OCI-LY3 (cell line): ENCODE data around the gene EEF1AKMT3.

Source experiments
- H2AFZ ChIP-seq: fragments of 200-600, 300-600 bp; shearing (Covaris generic); 2 replicates; pipeline ENCODE4 v1.6.0; 2014; ENCODE audit warnings: antibody characterized with exemption, low read depth, low read length
- H3K27ac ChIP-seq: fragments of 200-600, 300-600 bp; sonication (generic); 2 replicates; pipeline ENCODE4 v1.5.1; 2014; ENCODE audit warnings: mild to moderate bottlenecking, low read length, moderate library complexity, mixed read lengths
- H3K27me3 ChIP-seq: fragments of 200-600, 300-600 bp; sonication (generic); 2 replicates; pipeline ENCODE4 v1.6.1; 2014; ENCODE audit warnings: low read depth, low read length, mixed read lengths
- H3K36me3 ChIP-seq: fragments of 200-600, 300-600 bp; sonication (generic); replicated peaks from 2 replicates; pipeline ENCODE3; 2014; ENCODE audit warnings: low read depth, low read length, mixed read lengths
- H3K4me1 ChIP-seq: fragments of 300-600, 200-600 bp; sonication (generic); 2 replicates; pipeline ENCODE4 v1.6.1; 2014; ENCODE audit warnings: low read length, mixed read lengths
- H3K4me2 ChIP-seq: fragments of 200-600, 300-600 bp; sonication (generic); 2 replicates; pipeline ENCODE4 v1.6.1; 2014; ENCODE audit warnings: low read length, mixed read lengths
- H3K4me3 ChIP-seq: fragments of 300-600, 200-600 bp; sonication (generic); 2 replicates; pipeline ENCODE4 v1.5.1; 2014; ENCODE audit warnings: antibody characterized with exemption, mild to moderate bottlenecking, low read length, moderate library complexity
- H3K79me2 ChIP-seq: fragments of 300-600, 200-600 bp; shearing (Covaris generic); 2 replicates; pipeline ENCODE4 v1.6.1; 2014; ENCODE audit warnings: mild to moderate bottlenecking, low read length, mixed read lengths
- H3K9ac ChIP-seq: fragments of 300-600, 200-600 bp; shearing (Covaris generic); 2 replicates; pipeline ENCODE4 v1.6.0; 2014; ENCODE audit warnings: mild to moderate bottlenecking, low read length, moderate library complexity
- H3K9me3 ChIP-seq: fragments of 200-600, 300-600 bp; shearing (Covaris generic); 2 replicates; pipeline ENCODE4 v1.6.1; 2014; ENCODE audit warnings: low read length, mixed read lengths; ENCODE audit not compliant: insufficient read depth
- H4K20me1 ChIP-seq: fragments of 200-600, 300-600 bp; sonication (generic); 2 replicates; pipeline ENCODE4 v1.6.1; 2016; ENCODE audit warnings: low read length, mixed read lengths; ENCODE audit not compliant: insufficient read depth
- CTCF ChIP-seq: fragments of 200-600, 300-600 bp; sonication (generic); IDR thresholded peaks from 2 replicates; pipeline ENCODE4 v1.5.1; 2014; ENCODE audit warnings: antibody characterized with exemption, low read length, low read depth
- EZH2phosphoT487 ChIP-seq: fragments of 200-600 bp; shearing (Covaris generic); IDR thresholded peaks from 2 replicates; pipeline ENCODE4 v1.6.1; 2018; ENCODE audit warnings: antibody characterized with exemption, mixed run types, low read depth

EEF1AKMT3 gene

DNA sequence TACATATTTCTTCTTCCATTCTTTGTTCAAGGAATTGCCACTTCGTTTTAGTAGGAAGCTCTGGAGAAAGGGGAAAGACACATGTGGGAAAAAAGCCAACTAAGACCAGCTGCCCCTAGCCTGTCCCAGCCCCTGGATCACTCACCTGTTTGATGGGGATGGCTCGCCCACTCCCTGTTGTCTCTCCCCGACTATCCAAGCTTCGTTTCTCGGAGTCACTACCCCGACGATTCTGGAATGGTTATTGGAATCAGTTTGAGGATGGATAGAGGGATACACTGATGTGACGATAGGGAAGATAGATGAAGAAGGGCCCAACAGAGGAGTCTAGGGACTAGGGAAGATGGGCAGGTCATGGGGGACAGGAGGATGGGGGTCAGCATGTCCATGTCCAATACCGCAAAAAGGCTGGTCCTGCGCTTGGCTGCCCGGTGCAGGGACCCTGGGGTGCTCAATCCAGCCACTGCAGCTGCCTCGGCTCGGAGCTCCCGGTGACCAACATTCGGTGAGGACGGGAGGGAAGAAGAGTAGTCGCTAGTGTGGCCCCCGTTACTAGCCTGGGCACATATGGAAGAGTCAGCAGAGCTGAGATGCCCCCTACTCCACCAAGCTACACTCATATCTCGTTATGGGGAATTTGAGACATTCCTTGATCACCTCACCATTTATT is 40.9 kb upstream of the EEF1AKMT3 start:
- peaks cover 17% of the 10 kb centered on the region for H3K36me3 ChIP-seq

DNA sequence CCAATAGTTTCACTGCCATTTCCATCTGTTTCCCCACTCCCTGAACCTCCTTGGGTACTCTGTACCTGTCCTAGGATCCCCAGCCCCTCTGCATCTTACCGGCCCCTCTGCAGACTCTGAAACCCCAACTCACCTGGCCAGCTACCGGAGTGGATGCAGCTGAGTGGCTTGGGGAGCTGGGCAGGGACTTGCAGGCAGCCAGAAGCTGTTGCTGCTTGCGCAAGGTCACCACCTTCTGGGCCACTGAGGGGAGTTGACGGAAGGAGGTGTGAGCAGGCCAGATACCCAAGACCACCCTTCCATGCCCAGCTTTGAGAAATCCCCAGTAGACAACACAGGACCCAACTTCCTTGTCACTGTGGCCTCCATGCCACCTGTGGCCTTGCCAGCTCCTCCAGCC is 40.1 kb upstream of the EEF1AKMT3 start:
- Histone ChIP-seq H3K4me3 (no peak overlapping the region), H3K27ac (no peak overlapping the region), H3K79me2 (no peaks in the 10 kb centered on the region), H3K27me3 (no peaks in the 10 kb centered on the region), H4K20me1 (no peaks in the 10 kb centered on the region), H3K9me3 (no peaks in the 10 kb centered on the region), H3K36me3 (peaks cover 11% of the 10 kb centered on the region), H3K4me2 (no peak overlapping the region), H3K4me1 (no peaks in the 10 kb centered on the region), H2AFZ (no peak overlapping the region), H3K9ac (no peak overlapping the region)
- TF ChIP-seq CTCF (no peak), EZH2phosphoT487 (no peak)

More for the DNA sequence above, 40.9 kb upstream of the EEF1AKMT3 start:
- Histone ChIP-seq H3K4me2 (no peak overlapping the region), H2AFZ (no peak overlapping the region), H3K4me1 (no peaks in the 10 kb centered on the region), H4K20me1 (no peaks in the 10 kb centered on the region), H3K9me3 (no peaks in the 10 kb centered on the region), H3K27me3 (no peaks in the 10 kb centered on the region), H3K79me2 (no peaks in the 10 kb centered on the region), H3K4me3 (no peak overlapping the region), H3K27ac (no peak overlapping the region), H3K9ac (no peak overlapping the region)
- TF ChIP-seq CTCF, result no peak
- no peak for TF ChIP-seq EZH2phosphoT487

- Histone ChIP-seq H3K27ac (no peak overlapping the region), H3K27me3 (no peaks in the 10 kb centered on the region), H3K4me2 (no peak overlapping the region), H3K9ac (no peak overlapping the region), H2AFZ (no peak overlapping the region), H3K4me1 (no peaks in the 10 kb centered on the region), H3K79me2 (no peaks in the 10 kb centered on the region), H3K36me3 (peaks cover 8% of the 10 kb centered on the region), H4K20me1 (no peaks in the 10 kb centered on the region), H3K4me3 (no peak overlapping the region), H3K9me3 (no peaks in the 10 kb centered on the region)
- no peak for TF ChIP-seq EZH2phosphoT487
- TF ChIP-seq CTCF, result no peak
Measured at GRCh38 chr12:57732726-57733593, 39.5 kb upstream of the EEF1AKMT3 start.

GRCh38 chr12:57733928-57734327 is 38.5 kb upstream of the EEF1AKMT3 start:
- H3K27me3 ChIP-seq, result no peaks in the 10 kb centered on the region
- TF ChIP-seq EZH2phosphoT487 (no peak), CTCF (no peak)
- H3K4me3 ChIP-seq, result no peak overlapping the region
- no peaks in the 10 kb centered on the region for H4K20me1 ChIP-seq
- no peak overlapping the region for H3K27ac ChIP-seq
- no peak overlapping the region for H2AFZ ChIP-seq
- peaks cover 8% of the 10 kb centered on the region for H3K36me3 ChIP-seq
- H3K79me2 ChIP-seq, result no peaks in the 10 kb centered on the region
- no peaks in the 10 kb centered on the region for H3K4me1 ChIP-seq
- H3K9me3 ChIP-seq, result no peaks in the 10 kb centered on the region
- H3K9ac ChIP-seq, result no peak overlapping the region
- no peak overlapping the region for H3K4me2 ChIP-seq
